ENCODE data around the gene BRAT1. TPM values are rescaled to one million over a fixed set of nuclear protein-coding genes. Genes with fewer than 3 reads are reported as not detected.
"Not testable (repeated sequence)": the region's sequence is repeated elsewhere in the genome, so short reads cannot be mapped to it uniquely, and the experiment has no call there.

Gene BRAT1
- total RNA-seq, 1 donor from 2014 or later = 39.5 TPM

DNA sequence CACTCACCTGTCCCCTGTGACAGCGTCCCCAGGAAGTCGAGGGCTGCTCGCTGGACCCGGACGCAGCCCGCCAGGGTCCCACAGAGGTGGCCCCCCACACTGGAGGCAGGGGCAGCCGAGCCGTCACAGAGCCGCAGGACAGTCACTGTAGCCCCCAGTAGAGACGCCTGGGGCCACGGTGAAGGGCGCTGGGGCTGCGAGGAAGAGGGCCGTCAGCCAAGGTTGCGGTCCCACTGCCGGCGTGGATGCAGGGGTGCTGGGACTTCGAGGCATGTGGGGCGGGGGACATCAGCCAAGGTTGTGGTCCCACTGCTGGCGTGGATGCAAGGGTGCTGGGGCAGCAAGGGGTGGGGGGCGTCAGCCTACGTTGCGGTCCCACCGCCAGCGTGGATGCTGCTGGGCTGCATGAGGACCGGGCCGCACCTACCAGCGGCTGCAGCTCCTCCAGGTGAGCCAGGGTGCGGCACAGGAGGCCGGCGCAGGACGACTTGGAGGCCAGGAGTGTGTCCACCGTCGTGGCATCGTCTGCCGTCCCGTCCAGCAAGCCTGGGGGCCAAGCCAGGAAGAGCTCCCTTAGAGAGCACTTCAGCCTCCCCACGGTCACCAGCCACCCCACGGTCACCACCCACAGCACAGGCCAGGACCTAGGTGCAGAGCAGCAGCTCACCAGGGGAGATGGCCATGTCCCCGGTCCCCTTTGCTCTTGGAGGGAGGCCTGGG, 13.9 kb downstream of the BRAT1 start:
- DNase-seq = no peak
- H3K36me3 Mint-ChIP-seq (ENCODE audit: low read depth) = peaks cover 24% of the 10 kb centered on the region
- intact Hi-C loops (cut with micrococcal nuclease) = no loop called here
- no peaks in the 10 kb centered on the region for H3K9me3 Mint-ChIP-seq
- no peak overlapping the region for H3K27ac Mint-ChIP-seq
- no peaks in the 10 kb centered on the region for H3K27me3 Mint-ChIP-seq
- no peaks in the 10 kb centered on the region for H3K4me1 Mint-ChIP-seq
- H3K4me3 Mint-ChIP-seq = no peak overlapping the region

DNA sequence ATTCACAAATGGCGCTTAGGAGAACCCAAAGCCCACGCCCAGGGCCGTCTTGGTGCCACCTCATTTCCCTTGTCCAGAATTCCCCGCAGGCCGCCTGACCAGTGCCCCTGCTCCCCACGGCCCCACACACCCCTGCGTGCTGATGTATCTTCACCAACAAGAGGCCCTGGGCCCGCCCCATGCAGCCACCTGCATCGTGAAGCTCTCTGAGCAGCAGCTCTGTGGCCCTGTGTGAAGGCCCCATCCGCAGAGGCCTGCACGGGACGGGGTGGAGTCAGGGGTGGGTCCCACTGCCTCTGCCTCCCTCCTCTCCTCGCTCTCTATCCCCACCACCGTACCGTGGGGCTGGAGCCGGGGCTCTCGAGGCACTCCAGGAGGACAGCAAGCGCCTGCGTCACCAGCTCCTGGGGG, 14.7 kb downstream of the BRAT1 start:
- H3K9me3 Mint-ChIP-seq = no peaks in the 10 kb centered on the region
- H3K36me3 Mint-ChIP-seq (ENCODE audit: low read depth) = peaks cover 19% of the 10 kb centered on the region
- no peak overlapping the region for H3K4me3 Mint-ChIP-seq
- no peaks in the 10 kb centered on the region for H3K27me3 Mint-ChIP-seq
- no peaks in the 10 kb centered on the region for H3K4me1 Mint-ChIP-seq
- intact Hi-C loops (cut with micrococcal nuclease) = no loop called here
- DNase-seq = no peak
- no peak overlapping the region for H3K27ac Mint-ChIP-seq

DNA sequence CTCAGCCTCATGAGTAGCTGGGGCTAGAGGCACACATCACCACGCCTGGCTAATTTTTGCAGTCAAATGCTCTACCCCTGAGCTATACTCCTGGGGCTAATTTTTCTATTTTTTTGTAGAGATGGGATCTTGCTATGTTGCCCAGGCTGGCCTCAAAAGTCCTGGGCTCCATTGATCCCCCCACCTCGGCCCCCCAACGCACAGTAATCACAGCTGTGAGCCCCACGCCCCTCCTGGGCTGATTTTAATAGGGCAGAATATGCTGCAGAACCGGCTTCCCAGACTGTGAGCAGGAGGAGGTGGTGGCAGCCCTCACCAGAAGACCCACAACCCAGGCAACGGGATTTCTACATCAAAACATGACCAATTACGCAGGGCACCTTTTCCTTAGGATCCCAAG, 15.2 kb downstream of the BRAT1 start:
- no peak for DNase-seq
- Mint-ChIP-seq H3K4me3 (no peak overlapping the region), H3K36me3 (ENCODE audit: low read depth) (peaks cover 18% of the 10 kb centered on the region), H3K9me3 (no peaks in the 10 kb centered on the region), H3K4me1 (no peaks in the 10 kb centered on the region), H3K27me3 (no peaks in the 10 kb centered on the region), H3K27ac (no peak overlapping the region)
- intact Hi-C loops (cut with micrococcal nuclease) = no loop called here

DNA sequence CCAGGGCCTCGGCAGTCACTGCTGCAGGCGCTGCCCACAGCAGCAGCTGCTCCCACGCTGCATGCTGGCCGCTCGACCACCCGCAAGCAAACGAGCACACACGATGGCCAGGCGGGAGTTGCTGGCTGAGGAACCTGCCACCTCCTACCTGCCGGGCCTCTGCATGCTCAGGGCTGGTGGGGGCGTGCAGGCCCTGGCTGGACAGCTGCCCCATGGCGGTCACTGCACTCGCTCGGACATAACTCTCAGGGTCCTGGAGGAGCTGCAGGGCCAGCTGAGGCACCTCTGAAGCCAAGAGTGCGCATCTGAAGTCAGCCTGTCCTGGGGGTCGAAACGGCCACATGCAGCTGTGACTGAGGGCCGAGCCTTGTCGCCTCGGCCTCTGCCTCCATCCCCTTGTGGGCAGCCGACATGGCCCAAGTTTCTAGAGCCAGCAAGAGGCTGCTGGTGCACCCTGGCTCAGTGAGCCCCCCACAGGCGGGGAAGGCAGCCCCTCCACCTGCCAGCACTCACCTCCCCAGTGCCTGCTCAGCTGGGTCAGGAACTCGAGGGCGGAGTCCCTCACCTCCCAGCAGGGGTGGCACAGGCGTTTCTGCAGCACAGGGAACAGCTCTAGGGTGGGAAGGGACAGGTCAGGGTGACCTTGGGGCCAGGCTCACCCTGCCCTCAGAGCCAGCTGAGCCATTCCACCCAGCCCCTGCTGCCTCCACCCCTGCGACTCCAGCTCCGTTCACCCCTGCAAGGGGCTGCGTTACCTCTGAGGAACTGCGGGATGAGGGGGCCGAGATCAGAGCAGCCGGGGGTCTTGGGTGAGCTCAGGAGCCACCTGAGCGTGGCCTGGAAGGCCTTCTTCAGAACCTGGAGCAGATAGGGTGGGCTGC, 16.1 kb downstream of the BRAT1 start:
- Mint-ChIP-seq H3K4me1 (no peaks in the 10 kb centered on the region), H3K27me3 (no peaks in the 10 kb centered on the region), H3K36me3 (ENCODE audit: low read depth) (peaks cover 14% of the 10 kb centered on the region), H3K9me3 (no peaks in the 10 kb centered on the region), H3K4me3 (no peak overlapping the region), H3K27ac (no peak overlapping the region)
- intact Hi-C loops (cut with micrococcal nuclease) = no loop called here
- no peak for DNase-seq

DNA sequence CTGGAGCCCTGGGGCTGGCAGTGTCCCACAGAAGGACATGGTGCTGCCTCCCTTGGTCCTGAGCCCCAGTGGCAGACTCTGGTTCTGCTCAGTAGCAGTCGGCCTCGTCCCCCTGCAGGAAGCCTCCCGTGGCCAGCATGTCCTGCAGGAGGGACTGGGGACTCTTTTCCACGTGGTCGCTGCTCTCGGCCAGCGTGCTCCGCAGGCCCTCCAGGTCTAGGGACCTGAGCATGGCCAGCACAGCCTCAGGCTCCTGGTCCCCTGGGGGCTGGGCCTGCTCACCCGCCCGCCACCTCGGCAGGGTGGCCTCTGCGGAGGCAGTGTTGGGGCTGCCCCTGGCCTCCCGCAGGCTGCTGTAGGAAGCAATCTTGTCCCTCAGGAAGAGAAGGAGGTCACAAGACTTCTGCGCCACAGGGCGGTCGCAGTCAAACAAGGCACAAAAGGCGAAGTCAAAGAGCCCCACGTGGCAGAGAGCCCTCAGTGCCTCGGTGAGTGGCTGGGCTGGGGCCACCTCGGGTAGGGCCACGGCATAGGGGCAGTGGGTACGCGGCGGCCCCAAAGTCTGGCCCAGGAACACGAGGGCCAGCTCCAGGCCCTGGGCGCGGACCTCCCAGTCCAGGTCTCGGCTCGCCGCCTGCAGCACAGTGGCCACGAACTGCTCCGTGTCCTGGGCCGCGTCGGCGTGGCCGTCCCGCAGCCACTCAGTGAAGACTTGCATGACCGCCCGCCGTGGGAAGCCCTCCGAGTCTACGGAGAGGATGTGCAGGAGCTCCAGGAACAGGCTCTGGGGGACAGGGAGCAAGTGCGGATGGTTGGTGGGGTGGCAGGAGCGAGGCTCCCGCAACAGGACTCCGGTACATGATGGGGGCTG, 17.1 kb downstream of the BRAT1 start:
- peaks cover 7% of the 10 kb centered on the region for H3K36me3 Mint-ChIP-seq (ENCODE audit: low read depth)
- no peaks in the 10 kb centered on the region for H3K9me3 Mint-ChIP-seq
- DNase-seq = no peak
- no peak overlapping the region for H3K4me3 Mint-ChIP-seq
- no peaks in the 10 kb centered on the region for H3K27me3 Mint-ChIP-seq
- intact Hi-C loops (cut with micrococcal nuclease) = no loop called here
- no peaks in the 10 kb centered on the region for H3K4me1 Mint-ChIP-seq
- no peak overlapping the region for H3K27ac Mint-ChIP-seq

DNA sequence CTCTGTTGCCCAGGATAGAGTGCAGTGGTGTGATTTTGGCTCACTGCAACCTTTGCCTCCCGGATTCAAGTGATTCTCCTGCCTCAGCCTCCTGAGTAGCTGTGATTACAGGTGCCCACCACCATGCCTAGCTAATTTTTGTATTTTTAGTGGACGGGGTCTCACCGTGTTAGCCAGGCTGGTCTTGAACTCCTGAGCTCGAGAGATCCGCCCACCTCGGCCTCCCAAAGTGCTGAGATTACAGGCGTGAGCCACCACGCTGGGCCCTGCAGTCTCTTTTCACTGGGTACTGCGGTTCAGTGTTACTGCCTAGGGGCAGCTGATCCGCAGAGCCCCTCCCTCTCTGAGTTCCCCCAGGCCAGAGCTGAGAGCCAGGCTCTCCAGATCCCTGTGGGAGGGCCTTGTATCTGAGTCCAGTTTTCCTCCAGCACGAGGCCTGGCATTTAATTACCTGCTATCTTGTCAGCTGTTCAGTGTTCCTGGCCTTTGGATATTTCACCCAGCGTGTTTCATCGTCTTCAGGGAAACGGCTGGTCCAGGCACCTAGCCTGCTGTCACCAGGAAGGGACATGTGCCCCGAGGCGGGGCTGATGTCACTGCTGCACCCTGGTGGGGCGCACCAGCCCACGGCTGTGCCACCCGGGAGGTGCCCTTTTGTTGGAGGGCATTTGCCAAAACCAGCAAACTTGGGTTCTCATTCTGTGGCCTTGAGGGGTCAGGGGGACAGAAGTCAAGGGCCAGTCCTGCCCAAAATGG, 19.3 kb downstream of the BRAT1 start:
- H3K27me3 Mint-ChIP-seq; intact Hi-C loops (cut with micrococcal nuclease); H3K4me1 Mint-ChIP-seq: not testable (repeated sequence)

DNA sequence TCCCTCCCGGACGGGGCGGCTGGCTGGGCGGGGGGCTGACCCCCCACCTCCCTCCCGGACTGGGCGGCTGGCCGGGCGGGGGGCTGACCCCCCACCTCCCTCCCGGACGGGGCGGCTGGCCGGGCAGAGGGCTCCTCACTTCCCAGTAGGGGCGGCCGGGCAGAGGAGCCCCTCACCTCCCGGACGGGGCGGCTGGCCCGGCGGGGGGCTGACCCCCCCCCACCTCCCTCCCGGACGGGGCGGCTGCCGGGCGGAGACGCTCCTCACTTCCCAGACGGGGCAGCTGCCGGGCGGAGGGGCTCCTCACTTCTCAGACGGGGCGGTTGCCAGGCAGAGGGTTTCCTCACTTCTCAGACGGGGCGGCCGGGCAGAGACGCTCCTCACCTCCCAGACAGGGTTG, 21.1 kb downstream of the BRAT1 start:
- not testable (repeated sequence) for H3K9me3 Mint-ChIP-seq

More for the DNA sequence above, 19.3 kb downstream of the BRAT1 start:
- not testable (repeated sequence) for DNase-seq; H3K27ac Mint-ChIP-seq; H3K4me3 Mint-ChIP-seq; H3K36me3 Mint-ChIP-seq (ENCODE audit: low read depth); H3K9me3 Mint-ChIP-seq

DNA sequence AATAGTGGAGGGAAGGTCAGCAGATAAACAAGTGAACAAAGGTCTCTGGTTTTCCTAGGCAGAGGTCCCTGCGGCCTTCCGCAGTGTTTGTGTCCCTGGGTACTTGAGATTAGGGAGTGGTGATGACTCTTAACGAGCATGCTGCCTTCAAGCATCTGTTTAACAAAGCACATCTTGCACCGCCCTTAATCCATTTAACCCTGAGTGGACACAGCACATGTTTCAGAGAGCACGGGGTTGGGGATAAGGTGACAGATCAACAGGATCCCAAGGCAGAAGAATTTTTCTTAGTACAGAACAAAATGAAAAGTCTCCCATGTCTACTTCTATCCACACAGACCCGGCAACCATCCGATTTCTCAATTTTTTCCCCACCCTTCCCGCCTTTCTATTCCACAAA, 21.8 kb downstream of the BRAT1 start:
- H3K36me3 Mint-ChIP-seq (ENCODE audit: low read depth); intact Hi-C loops (cut with micrococcal nuclease); DNase-seq; H3K27ac Mint-ChIP-seq; H3K27me3 Mint-ChIP-seq; H3K9me3 Mint-ChIP-seq; H3K4me3 Mint-ChIP-seq: not testable (repeated sequence)
- peaks cover 23% of the 10 kb centered on the region for H3K4me1 Mint-ChIP-seq

More for the DNA sequence above, 21.1 kb downstream of the BRAT1 start:
- intact Hi-C loops (cut with micrococcal nuclease); H3K27me3 Mint-ChIP-seq; H3K27ac Mint-ChIP-seq; H3K4me3 Mint-ChIP-seq; H3K36me3 Mint-ChIP-seq (ENCODE audit: low read depth); DNase-seq: not testable (repeated sequence)
- peaks cover 18% of the 10 kb centered on the region for H3K4me1 Mint-ChIP-seq

DNA sequence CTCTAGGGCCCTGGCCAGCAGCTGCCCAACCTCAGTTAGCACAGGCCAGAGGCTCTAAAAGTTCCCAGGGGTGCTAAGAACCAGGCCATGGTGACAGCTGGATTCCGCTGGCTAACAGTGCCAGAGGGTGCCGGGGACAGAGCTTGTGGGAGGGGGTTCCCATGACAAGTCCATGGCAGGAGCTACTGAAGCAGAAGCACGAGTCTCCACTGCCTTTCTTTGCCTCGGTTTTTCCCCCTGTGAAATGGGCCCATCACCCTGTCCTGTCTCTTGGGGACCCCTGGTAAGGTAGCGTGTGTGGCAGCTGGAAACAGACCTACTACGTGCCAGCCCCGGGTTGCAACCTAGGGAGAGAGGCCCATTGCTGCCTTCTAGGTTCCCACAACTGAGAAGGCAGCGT, 22.5 kb downstream of the BRAT1 start:
- peaks cover 11% of the 10 kb centered on the region for H3K36me3 Mint-ChIP-seq (ENCODE audit: low read depth)
- intact Hi-C loops (cut with micrococcal nuclease); H3K27ac Mint-ChIP-seq; H3K4me3 Mint-ChIP-seq; H3K9me3 Mint-ChIP-seq; DNase-seq; H3K27me3 Mint-ChIP-seq: not testable (repeated sequence)
- peaks cover 31% of the 10 kb centered on the region for H3K4me1 Mint-ChIP-seq

DNA sequence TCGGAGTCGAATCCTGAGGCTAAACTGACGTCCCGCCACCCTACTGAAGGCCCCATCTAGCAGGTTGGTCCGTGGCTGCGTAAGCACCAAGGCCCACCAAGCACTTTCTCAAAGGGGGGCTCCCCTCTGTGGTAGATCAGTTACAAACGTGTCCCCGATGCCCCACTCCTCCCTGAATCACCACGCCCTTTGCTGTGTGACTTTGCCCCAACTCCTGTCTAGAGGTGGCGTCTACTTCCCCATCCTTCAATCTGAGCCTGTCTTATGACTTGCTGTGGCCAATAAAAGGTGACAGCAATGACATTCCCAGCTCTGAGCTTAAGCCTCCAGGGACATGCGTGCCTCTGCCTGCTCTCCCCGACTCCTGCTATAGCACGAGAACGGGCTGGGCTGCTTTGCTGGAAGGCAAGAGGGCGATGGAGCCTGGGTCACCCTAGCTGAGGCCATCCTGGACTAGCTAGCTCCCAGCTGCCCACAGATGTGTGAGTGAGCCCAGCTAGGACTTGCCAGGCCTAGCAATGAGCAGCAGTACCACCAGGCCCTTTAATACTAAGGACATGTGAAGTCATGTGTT, 23.0 kb downstream of the BRAT1 start:
- H3K9me3 Mint-ChIP-seq; intact Hi-C loops (cut with micrococcal nuclease); DNase-seq; H3K27me3 Mint-ChIP-seq; H3K4me3 Mint-ChIP-seq; H3K27ac Mint-ChIP-seq: not testable (repeated sequence)
- Mint-ChIP-seq H3K36me3 (ENCODE audit: low read depth) (peaks cover 11% of the 10 kb centered on the region), H3K4me1 (peaks cover 36% of the 10 kb centered on the region)

DNA sequence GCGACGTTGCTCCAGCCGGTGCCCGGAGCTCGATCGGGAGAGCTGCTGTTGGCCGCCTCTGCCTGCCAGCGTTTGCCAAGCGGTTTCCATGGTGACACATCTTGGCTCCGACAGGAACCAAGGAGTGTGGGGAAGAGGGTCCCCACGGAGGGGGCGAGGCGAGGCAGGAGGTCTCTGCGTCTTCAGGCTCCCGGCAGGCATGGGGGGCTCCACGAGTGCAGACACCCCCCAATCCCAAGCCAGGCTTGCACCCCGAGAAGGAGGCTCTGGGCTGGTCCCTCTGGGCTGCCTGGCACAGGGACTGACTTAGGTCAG, 23.6 kb downstream of the BRAT1 start:
- H3K9me3 Mint-ChIP-seq; H3K27me3 Mint-ChIP-seq; H3K27ac Mint-ChIP-seq; DNase-seq; H3K4me3 Mint-ChIP-seq; intact Hi-C loops (cut with micrococcal nuclease): not testable (repeated sequence)
- Mint-ChIP-seq H3K4me1 (peaks cover 40% of the 10 kb centered on the region), H3K36me3 (ENCODE audit: low read depth) (peaks cover 11% of the 10 kb centered on the region)

DNA sequence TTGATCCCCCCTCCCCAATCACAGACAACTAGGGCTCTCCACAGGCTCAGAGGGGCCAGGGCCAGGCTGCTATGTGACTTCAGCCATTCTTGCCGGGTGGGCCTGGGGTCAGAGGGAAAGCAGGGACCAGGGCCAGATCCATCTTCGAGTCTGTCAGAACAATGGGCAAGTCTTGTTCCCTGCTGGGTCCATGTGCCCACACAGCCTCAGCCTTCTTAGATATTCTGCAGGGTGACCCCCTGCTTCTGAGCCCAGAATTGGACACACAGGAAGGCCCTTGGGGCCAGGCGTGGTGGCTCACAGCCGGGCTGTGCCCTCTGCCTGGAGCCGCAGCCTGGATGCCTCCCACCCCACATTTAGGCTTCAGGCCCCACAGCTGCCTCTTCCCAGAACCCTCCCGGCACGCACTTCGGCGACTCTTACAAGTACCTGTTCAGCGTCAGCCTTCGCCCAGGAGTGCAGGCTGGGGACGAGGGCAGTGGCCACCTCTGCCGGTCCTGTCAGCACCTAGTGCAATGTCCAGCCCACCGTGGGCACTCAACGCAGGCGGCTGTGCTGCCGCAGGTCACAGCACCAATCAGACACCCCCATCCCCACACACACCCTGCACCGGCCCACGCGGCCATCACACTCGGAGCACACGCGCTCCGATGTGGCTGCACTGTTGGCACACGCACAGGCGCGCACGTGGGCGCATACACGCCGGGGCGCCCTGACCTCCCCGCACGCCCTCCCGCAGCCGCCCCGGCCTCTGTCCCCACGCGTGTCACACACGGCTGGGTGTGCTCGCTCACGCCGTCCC, 24.1 kb downstream of the BRAT1 start:
- H3K27me3 Mint-ChIP-seq, DNase-seq, H3K9me3 Mint-ChIP-seq: not testable (repeated sequence)
- H3K36me3 Mint-ChIP-seq (ENCODE audit: low read depth) = peaks cover 14% of the 10 kb centered on the region
- H3K4me1 Mint-ChIP-seq = peaks cover 40% of the 10 kb centered on the region
- H3K27ac Mint-ChIP-seq = peak overlapping the region; percentile 98
- intact Hi-C loops (cut with micrococcal nuclease) = loop anchor here (1.0 kb wide), 3 partner anchors 9 to 24 kb away; partner anchors contain the start of gene BRAT1
- peak overlapping the region; percentile 83 for H3K4me3 Mint-ChIP-seq

Data from activated CD4-positive, alpha-beta T cell treated with anti-CD3 and anti-CD28 coated beads, Interleukin-2, amount 10 ng/mL, durations not matched to agents 24 days and 14 days (primary cell).